HepG2 (cell line): ENCODE results near the gene AP1G1. TPM values are rescaled to one million over a fixed set of nuclear protein-coding genes. Genes with fewer than 3 reads are reported as not detected.

Experiments used
- BORCS8-MEF2B ChIP-seq: sonication (generic); formaldehyde crosslinking; IDR thresholded peaks from 2 replicates; pipeline ENCODE4 v1.8.0; 2022; ENCODE audit warnings: mild to moderate bottlenecking, missing genetic modification reagents
- CREB1 ChIP-seq, 2 experiments: fragments of 450-650 bp in 1 of 2; IDR thresholded peaks; 2 replicates each; pipeline ENCODE4 v1.6.1; 2016 to 2017; ENCODE audit warnings: control low read depth in 1 of 2, mild to moderate bottlenecking in 1 of 2, missing compliant biosample characterization in 1 of 2, missing genetic modification characterization in 1 of 2
- EEA1 ChIP-seq: sonication (generic); formaldehyde crosslinking; IDR thresholded peaks from 2 replicates; pipeline ENCODE4 v1.5.1; 2020; ENCODE audit warnings: mild to moderate bottlenecking, missing genetic modification reagents, borderline replicate concordance
- HNF1B ChIP-seq: sonication (generic); formaldehyde crosslinking; IDR thresholded peaks from 2 replicates; pipeline ENCODE4 v1.5.1; 2020; ENCODE audit warnings: mild to moderate bottlenecking, moderate library complexity, missing genetic modification reagents
- polyA plus RNA-seq, 8 experiments: library from polyadenylated mRNA; depleted of rRNA in 3 of 8; stranded (reverse) in 7 of 8; unstranded in 1 of 8; fragments of >200 nt; fragmentation: Illumina TruSeq in 4 of 8; extraction: Trizol in 4 of 8; gene quantifications; 2 replicates each; pipeline versions ENCODE4 v1.2.1 to v1.2.3, GENCODE V29; 2011 to 2016; ENCODE audit warnings: low read depth in 4 of 8, missing spikeins in 1 of 8, mixed read lengths in 1 of 8; ENCODE audit not compliant: insufficient read depth in 1 of 8
- total RNA-seq, 5 experiments: library from RNA; depleted of rRNA; stranded (reverse); fragments of >200 nt; fragmentation: Illumina TruSeq; extraction: Trizol; gene quantifications; 2 replicates each; pipeline ENCODE4 v1.2.3, GENCODE V29; 2016; ENCODE audit warnings: low read depth in 1 of 5
- TF ChIP-seq, protein P1 (sequence below): sonication (generic); formaldehyde crosslinking; IDR thresholded peaks from 2 replicates; pipeline ENCODE4 v1.5.0; 2020; ENCODE audit warnings: mild to moderate bottlenecking, missing genetic modification reagents, borderline replicate concordance

AP1G1 gene
- total and polyA plus RNA-seq, 2 of the 13 experiments (the other 11 are each of a cell fraction or from before 2014, with no cell fraction given) = 62.2 to 66.2 TPM

GRCh38 chr16:71707199-71707598, 101.4 kb downstream of the AP1G1 start (continued):
- TF ChIP-seq, protein P1, sequence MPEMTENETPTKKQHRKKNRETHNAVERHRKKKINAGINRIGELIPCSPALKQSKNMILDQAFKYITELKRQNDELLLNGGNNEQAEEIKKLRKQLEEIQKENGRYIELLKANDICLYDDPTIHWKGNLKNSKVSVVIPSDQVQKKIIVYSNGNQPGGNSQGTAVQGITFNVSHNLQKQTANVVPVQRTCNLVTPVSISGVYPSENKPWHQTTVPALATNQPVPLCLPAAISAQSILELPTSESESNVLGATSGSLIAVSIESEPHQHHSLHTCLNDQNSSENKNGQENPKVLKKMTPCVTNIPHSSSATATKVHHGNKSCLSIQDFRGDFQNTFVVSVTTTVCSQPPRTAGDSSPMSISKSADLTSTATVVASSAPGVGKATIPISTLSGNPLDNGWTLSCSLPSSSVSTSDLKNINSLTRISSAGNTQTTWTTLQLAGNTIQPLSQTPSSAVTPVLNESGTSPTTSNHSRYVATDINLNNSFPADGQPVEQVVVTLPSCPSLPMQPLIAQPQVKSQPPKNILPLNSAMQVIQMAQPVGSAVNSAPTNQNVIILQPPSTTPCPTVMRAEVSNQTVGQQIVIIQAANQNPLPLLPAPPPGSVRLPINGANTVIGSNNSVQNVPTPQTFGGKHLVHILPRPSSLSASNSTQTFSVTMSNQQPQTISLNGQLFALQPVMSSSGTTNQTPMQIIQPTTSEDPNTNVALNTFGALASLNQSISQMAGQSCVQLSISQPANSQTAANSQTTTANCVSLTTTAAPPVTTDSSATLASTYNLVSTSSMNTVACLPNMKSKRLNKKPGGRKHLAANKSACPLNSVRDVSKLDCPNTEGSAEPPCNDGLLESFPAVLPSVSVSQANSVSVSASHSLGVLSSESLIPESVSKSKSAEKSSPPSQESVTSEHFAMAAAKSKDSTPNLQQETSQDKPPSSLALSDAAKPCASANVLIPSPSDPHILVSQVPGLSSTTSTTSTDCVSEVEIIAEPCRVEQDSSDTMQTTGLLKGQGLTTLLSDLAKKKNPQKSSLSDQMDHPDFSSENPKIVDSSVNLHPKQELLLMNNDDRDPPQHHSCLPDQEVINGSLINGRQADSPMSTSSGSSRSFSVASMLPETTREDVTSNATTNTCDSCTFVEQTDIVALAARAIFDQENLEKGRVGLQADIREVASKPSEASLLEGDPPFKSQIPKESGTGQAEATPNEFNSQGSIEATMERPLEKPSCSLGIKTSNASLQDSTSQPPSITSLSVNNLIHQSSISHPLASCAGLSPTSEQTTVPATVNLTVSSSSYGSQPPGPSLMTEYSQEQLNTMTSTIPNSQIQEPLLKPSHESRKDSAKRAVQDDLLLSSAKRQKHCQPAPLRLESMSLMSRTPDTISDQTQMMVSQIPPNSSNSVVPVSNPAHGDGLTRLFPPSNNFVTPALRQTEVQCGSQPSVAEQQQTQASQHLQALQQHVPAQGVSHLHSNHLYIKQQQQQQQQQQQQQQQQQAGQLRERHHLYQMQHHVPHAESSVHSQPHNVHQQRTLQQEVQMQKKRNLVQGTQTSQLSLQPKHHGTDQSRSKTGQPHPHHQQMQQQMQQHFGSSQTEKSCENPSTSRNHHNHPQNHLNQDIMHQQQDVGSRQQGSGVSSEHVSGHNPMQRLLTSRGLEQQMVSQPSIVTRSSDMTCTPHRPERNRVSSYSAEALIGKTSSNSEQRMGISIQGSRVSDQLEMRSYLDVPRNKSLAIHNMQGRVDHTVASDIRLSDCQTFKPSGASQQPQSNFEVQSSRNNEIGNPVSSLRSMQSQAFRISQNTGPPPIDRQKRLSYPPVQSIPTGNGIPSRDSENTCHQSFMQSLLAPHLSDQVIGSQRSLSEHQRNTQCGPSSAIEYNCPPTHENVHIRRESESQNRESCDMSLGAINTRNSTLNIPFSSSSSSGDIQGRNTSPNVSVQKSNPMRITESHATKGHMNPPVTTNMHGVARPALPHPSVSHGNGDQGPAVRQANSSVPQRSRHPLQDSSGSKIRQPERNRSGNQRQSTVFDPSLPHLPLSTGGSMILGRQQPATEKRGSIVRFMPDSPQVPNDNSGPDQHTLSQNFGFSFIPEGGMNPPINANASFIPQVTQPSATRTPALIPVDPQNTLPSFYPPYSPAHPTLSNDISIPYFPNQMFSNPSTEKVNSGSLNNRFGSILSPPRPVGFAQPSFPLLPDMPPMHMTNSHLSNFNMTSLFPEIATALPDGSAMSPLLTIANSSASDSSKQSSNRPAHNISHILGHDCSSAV (CRISPR knock-in tag) = no peak
- TF ChIP-seq EEA1 (CRISPR knock-in tag) = no peak
- TF ChIP-seq HNF1B (CRISPR knock-in tag) = no peak
- TF ChIP-seq CREB1 (IDR thresholded peaks at IDR 0.05) = no peak
- no peak for TF ChIP-seq CREB1 (CRISPR knock-in tag; IDR thresholded peaks at IDR 0.05)
- no peak for TF ChIP-seq BORCS8-MEF2B (CRISPR knock-in tag)
